ENCODE results near the gene RSF1. TPM values are rescaled to one million over a fixed set of nuclear protein-coding genes. Genes with fewer than 3 reads are reported as not detected.

RSF1 gene
- total and polyA plus RNA-seq, 2 experiments from 2014 or later: 68.9 to 81.7 TPM

GRCh38 chr11:77723024-77723423, 97.5 kb downstream of the RSF1 start:
- H3K9me3 ChIP-seq (ENCODE audit: low read depth): no peaks in the 10 kb centered on the region
- no peak for DNase-seq (ENCODE audit: low read depth in 1 of 2, low spot score in 1 of 2)
- TF ChIP-seq CTCF (IDR thresholded peaks at IDR 0.05; ENCODE audit: low read depth, low read length): no peak
- peaks cover 24% of the 10 kb centered on the region for H3K36me3 ChIP-seq
- H3K27me3 ChIP-seq: no peaks in the 10 kb centered on the region
- no peak overlapping the region for H3K4me3 ChIP-seq
- no peaks in the 10 kb centered on the region for H3K4me1 ChIP-seq (ENCODE audit: low read depth)
- H3K27ac ChIP-seq: no peak overlapping the region

- no peaks in the 10 kb centered on the region for H3K36me3 ChIP-seq
- no peak for DNase-seq (ENCODE audit: low read depth in 1 of 2, low spot score in 1 of 2)
- TF ChIP-seq CTCF (IDR thresholded peaks at IDR 0.05; ENCODE audit: low read depth, low read length): no peak
- peaks cover 2% of the 10 kb centered on the region for H3K9me3 ChIP-seq (ENCODE audit: low read depth)
- no peaks in the 10 kb centered on the region for H3K27me3 ChIP-seq
- no peaks in the 10 kb centered on the region for H3K4me1 ChIP-seq (ENCODE audit: low read depth)
- H3K4me3 ChIP-seq: no peak overlapping the region
- no peak overlapping the region for H3K27ac ChIP-seq
Observed at GRCh38 chr11:77710358-77710757, 110.2 kb downstream of the RSF1 start.

- Histone ChIP-seq H3K4me1 (ENCODE audit: low read depth) (no peaks in the 10 kb centered on the region), H3K4me3 (no peak overlapping the region), H3K27ac (no peak overlapping the region), H3K9me3 (ENCODE audit: low read depth) (peaks cover 2% of the 10 kb centered on the region), H3K36me3 (peaks cover 7% of the 10 kb centered on the region), H3K27me3 (no peaks in the 10 kb centered on the region)
- no peak for DNase-seq (ENCODE audit: low read depth in 1 of 2, low spot score in 1 of 2)
- TF ChIP-seq CTCF (IDR thresholded peaks at IDR 0.05; ENCODE audit: low read depth, low read length): no peak
Observed at GRCh38 chr11:77705876-77706579, 114.5 kb downstream of the RSF1 start.

GRCh38 chr11:77705195-77705875, 115.2 kb downstream of the RSF1 start:
- DNase-seq (ENCODE audit: low read depth in 1 of 2, low spot score in 1 of 2): peak in 1 of 2 donors; percentile 50
- Histone ChIP-seq H3K27me3 (no peaks in the 10 kb centered on the region), H3K9me3 (ENCODE audit: low read depth) (peaks cover 2% of the 10 kb centered on the region), H3K4me3 (no peak overlapping the region), H3K27ac (no peak overlapping the region), H3K4me1 (ENCODE audit: low read depth) (no peaks in the 10 kb centered on the region), H3K36me3 (peaks cover 7% of the 10 kb centered on the region)
- no peak for TF ChIP-seq CTCF (IDR thresholded peaks at IDR 0.05; ENCODE audit: low read depth, low read length)

- Histone ChIP-seq H3K4me3 (no peak overlapping the region), H3K36me3 (peaks cover 11% of the 10 kb centered on the region), H3K9me3 (ENCODE audit: low read depth) (no peaks in the 10 kb centered on the region), H3K27me3 (no peaks in the 10 kb centered on the region), H3K4me1 (ENCODE audit: low read depth) (no peaks in the 10 kb centered on the region), H3K27ac (no peak overlapping the region)
- no peak for DNase-seq (ENCODE audit: low read depth in 1 of 2, low spot score in 1 of 2)
- TF ChIP-seq CTCF (IDR thresholded peaks at IDR 0.05; ENCODE audit: low read depth, low read length): no peak
Observed at GRCh38 chr11:77704029-77704428, 116.5 kb downstream of the RSF1 start.

Data from cardiac muscle cell (in vitro differentiated cells and primary cell).